ENCODE measurements around the gene BCL2L1. TPM values are rescaled to one million over a fixed set of nuclear protein-coding genes. Genes with fewer than 3 reads are reported as not detected.

The BCL2L1 gene
- total and polyA plus RNA-seq, 2 donors (not counting 3 experiments of a cell fraction or from before 2014, with no cell fraction given), result 78.0 to 101 TPM

DNA sequence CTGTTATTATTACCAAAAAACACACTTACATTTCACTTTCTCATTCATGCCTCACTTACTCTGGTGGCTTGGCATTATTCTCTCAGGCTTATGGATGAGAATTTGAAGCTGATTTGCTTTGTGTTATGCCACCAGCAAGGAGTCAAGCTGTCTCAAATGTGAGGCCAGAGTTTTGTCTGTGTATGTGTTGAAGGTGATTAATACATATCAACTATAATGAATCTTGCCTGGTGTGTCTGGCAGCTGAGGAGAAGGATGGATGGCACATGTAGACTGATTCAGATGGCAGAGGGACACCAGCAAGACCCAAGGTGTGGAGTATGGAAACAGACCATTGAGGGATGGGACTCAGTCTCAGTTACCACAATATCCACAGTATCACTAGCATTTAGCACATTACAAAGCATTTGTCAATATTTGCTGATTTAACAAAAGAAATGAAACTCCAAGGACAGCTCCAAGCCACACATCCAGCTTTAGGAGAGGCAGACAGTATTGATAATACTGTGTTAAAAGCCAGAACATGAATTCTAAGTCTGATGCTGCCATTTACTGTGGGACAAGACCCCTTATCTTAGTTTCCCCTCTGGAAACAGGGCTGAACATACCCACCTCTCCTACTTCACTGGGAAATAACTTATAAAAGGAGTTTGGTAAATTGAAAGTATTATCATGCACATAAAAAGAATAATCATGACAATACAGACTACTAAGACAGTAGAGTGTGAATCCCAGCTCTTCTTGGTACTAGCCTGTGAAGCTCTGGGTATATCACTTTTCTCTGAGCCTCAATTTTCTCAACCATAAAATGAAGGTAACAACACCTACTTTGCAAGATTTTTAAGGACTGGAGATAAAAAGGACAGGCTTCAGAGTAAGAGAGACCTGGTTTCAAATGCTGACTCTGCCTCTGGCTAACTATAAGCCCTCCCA, 11.2 kb downstream of the BCL2L1 start:
- FAIRE-seq, result peak; percentile 12
- H3K9me3 ChIP-seq (replicated peaks; ENCODE audit: control insufficient read depth, insufficient read depth, low read length), result no peaks in the 10 kb centered on the region
- ChIA-PET POLR2A (interaction anchor here (3.4 kb wide), 1 partner anchor 12 kb away, joined by 22 read pairs; the partner anchor contains the start of gene BCL2L1), CTCF (interaction anchor here (1.2 to 5.4 kb wide), 5 partner anchors 12 to 77 kb away, joined by 4 to 48 read pairs (median 16); no protein-coding TSS in a partner anchor)
- DNase-seq (ENCODE audit: low read depth, low spot score), result no peak
- H3K4me2 ChIP-seq (ENCODE audit: insufficient read depth, low read length), result peak overlapping the region; percentile 69
- no peak overlapping the region for H2AFZ ChIP-seq (ENCODE audit: low read depth, low read length)
- H3K79me2 ChIP-seq (ENCODE audit: control insufficient read depth, insufficient read depth, low read length), result peaks cover 79% of the 10 kb centered on the region
- intact Hi-C loops (cut with micrococcal nuclease), result loop anchor here (1.0 to 2.0 kb wide), 7 partner anchors 7 to 138 kb away; partner anchors contain the start of gene ID1
- peaks cover 15 to 18% of the 10 kb centered on the region in 2 experiments for H3K36me3 ChIP-seq (ENCODE audit: control insufficient read depth in 2 of 2, extremely low read depth in 1 of 2, insufficient read depth in 2 of 2, low read length in 2 of 2)
- no peak overlapping the region for H3K4me3 ChIP-seq (replicated peaks in 1 of 3; ENCODE audit: insufficient read depth in 1 of 3, low read depth in 1 of 3, low read length in 3 of 3)
- no peaks in the 10 kb centered on the region for H3K9me1 ChIP-seq (replicated peaks; ENCODE audit: control insufficient read depth, extremely low read depth, insufficient read depth, low read length)
- peaks cover 44% of the 10 kb centered on the region for H3K4me1 ChIP-seq (ENCODE audit: control insufficient read depth, extremely low read depth, insufficient read depth, low read length)
- no peak for TF ChIP-seq POLR2AphosphoS5 (IDR thresholded peaks at IDR 0.05; ENCODE audit: insufficient read depth, low read depth, low read length)
- dilution Hi-C loops (cut with MboI; ENCODE audit: extremely low pct_ligation_motif_present, low sequenced_read_pairs), result no loop called here
- H3K9ac ChIP-seq (replicated peaks; ENCODE audit: extremely low read depth, insufficient read depth, low read length), result peak overlapping the region; percentile 89
- no peaks in the 10 kb centered on the region for H4K20me1 ChIP-seq (replicated peaks; ENCODE audit: control insufficient read depth, extremely low read depth, insufficient read depth, low read length)
- no TSS peak for BruUV-seq (replicated peaks)
- peak overlapping the region; percentile 97 for H3K27ac ChIP-seq (ENCODE audit: insufficient read depth, low read depth, low read length)
- H3K27me3 ChIP-seq (ENCODE audit: control insufficient read depth in 2 of 2, insufficient read depth in 2 of 2, low read length in 2 of 2), result no peaks in the 10 kb centered on the region

GRCh38 chr20:31710423-31711108, 12.1 kb downstream of the BCL2L1 start:
- no peak overlapping the region for H3K9ac ChIP-seq (replicated peaks; ENCODE audit: extremely low read depth, insufficient read depth, low read length)
- H4K20me1 ChIP-seq (replicated peaks; ENCODE audit: control insufficient read depth, extremely low read depth, insufficient read depth, low read length), result no peaks in the 10 kb centered on the region
- H3K4me1 ChIP-seq (ENCODE audit: control insufficient read depth, extremely low read depth, insufficient read depth, low read length), result peaks cover 43% of the 10 kb centered on the region
- no peak overlapping the region for H3K4me2 ChIP-seq (ENCODE audit: insufficient read depth, low read length)
- FAIRE-seq, result no peak
- ChIA-PET POLR2A (no interaction called here), CTCF (interaction anchor here (1.2 to 5.4 kb wide), 2 partner anchors 13 to 76 kb away, joined by 4 to 48 read pairs; no protein-coding TSS in a partner anchor)
- no peak for TF ChIP-seq MAX (IDR thresholded peaks at IDR 0.05; ENCODE audit: insufficient read depth, insufficient read length)
- TF ChIP-seq POLR2A (IDR thresholded peaks at IDR 0.05; ENCODE audit: low read depth, low read length), result no peak
- TF ChIP-seq FOS (IDR thresholded peaks at IDR 0.05; ENCODE audit: borderline replicate concordance, insufficient read depth, low read length), result no peak
- no peak for TF ChIP-seq POLR2AphosphoS5 (IDR thresholded peaks at IDR 0.05; ENCODE audit: insufficient read depth, low read depth, low read length)
- no peak for TF ChIP-seq GATA2 (IDR thresholded peaks at IDR 0.05; ENCODE audit: insufficient read depth, insufficient read length, low read depth, low read length)
- TF ChIP-seq, protein P1, sequence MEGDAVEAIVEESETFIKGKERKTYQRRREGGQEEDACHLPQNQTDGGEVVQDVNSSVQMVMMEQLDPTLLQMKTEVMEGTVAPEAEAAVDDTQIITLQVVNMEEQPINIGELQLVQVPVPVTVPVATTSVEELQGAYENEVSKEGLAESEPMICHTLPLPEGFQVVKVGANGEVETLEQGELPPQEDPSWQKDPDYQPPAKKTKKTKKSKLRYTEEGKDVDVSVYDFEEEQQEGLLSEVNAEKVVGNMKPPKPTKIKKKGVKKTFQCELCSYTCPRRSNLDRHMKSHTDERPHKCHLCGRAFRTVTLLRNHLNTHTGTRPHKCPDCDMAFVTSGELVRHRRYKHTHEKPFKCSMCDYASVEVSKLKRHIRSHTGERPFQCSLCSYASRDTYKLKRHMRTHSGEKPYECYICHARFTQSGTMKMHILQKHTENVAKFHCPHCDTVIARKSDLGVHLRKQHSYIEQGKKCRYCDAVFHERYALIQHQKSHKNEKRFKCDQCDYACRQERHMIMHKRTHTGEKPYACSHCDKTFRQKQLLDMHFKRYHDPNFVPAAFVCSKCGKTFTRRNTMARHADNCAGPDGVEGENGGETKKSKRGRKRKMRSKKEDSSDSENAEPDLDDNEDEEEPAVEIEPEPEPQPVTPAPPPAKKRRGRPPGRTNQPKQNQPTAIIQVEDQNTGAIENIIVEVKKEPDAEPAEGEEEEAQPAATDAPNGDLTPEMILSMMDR (IDR thresholded peaks at IDR 0.05; ENCODE audit: extremely low read depth in 1 of 2, insufficient read depth in 1 of 2, low read depth in 1 of 2, low read length in 2 of 2), result no peak
- no peak for TF ChIP-seq MYC (IDR thresholded peaks at IDR 0.05; ENCODE audit: low read depth, low read length)
- no peak for TF ChIP-seq EZH2 (IDR thresholded peaks at IDR 0.05; ENCODE audit: borderline replicate concordance, low read depth, low read length, severe bottlenecking)
- TF ChIP-seq JUN (IDR thresholded peaks at IDR 0.05; ENCODE audit: borderline replicate concordance, insufficient read depth, insufficient read length, low read depth), result no peak
- H3K9me3 ChIP-seq (replicated peaks; ENCODE audit: control insufficient read depth, insufficient read depth, low read length), result no peaks in the 10 kb centered on the region
- no peak overlapping the region for H3K4me3 ChIP-seq (replicated peaks in 1 of 3; ENCODE audit: insufficient read depth in 1 of 3, low read depth in 1 of 3, low read length in 3 of 3)
- H3K27me3 ChIP-seq (ENCODE audit: control insufficient read depth in 2 of 2, insufficient read depth in 2 of 2, low read length in 2 of 2), result no peaks in the 10 kb centered on the region
- H3K79me2 ChIP-seq (ENCODE audit: control insufficient read depth, insufficient read depth, low read length), result peaks cover 80% of the 10 kb centered on the region
- dilution Hi-C loops (cut with MboI; ENCODE audit: extremely low pct_ligation_motif_present, low sequenced_read_pairs) (no loop called here), intact Hi-C loops (cut with micrococcal nuclease) (no loop called here)
- peaks cover 16 to 20% of the 10 kb centered on the region in 2 experiments for H3K36me3 ChIP-seq (ENCODE audit: control insufficient read depth in 2 of 2, extremely low read depth in 1 of 2, insufficient read depth in 2 of 2, low read length in 2 of 2)
- no TSS peak for BruUV-seq (replicated peaks)
- H3K27ac ChIP-seq (ENCODE audit: insufficient read depth, low read depth, low read length), result peak overlapping the region; percentile 97
- DNase-seq (ENCODE audit: low read depth, low spot score), result no peak
- no peak overlapping the region for H2AFZ ChIP-seq (ENCODE audit: low read depth, low read length)
- no peaks in the 10 kb centered on the region for H3K9me1 ChIP-seq (replicated peaks; ENCODE audit: control insufficient read depth, extremely low read depth, insufficient read depth, low read length)

Measured in endothelial cell of umbilical vein (primary cell).